Right cardiac atrium (tissue), 5 donors: ENCODE data around the gene HLTF. TPM values are rescaled to one million over a fixed set of nuclear protein-coding genes. Genes with fewer than 3 reads are reported as not detected.
A peak's percentile ranks its signal among the peaks of the same experiment; 100 is the strongest.

Experiments
- ATAC-seq, 2 donors: fragments of 200-7000 bp; cut with Tn5 transposase; one replicate each; pipeline versions ENCODE4 v1.8.0 to v1.9.1; 2020; ENCODE audit warnings: moderate library complexity in 2 of 2, mild to moderate bottlenecking in 1 of 2
- DNase-seq, 3 donors: peaks; one replicate each; pipeline ENCODE4 v3.0.0-alpha.2; 2020
- H3K27ac ChIP-seq: one replicate; pipeline ENCODE4 v1.5.1; 2013; ENCODE audit warnings: mild to moderate bottlenecking, low read length, control low read depth, moderate library complexity
- H3K27me3 ChIP-seq: one replicate; pipeline ENCODE4 v1.6.1; 2013; ENCODE audit not compliant: control insufficient read depth, insufficient read depth
- H3K4me1 ChIP-seq: one replicate; pipeline ENCODE4 v1.6.1; 2013; ENCODE audit warnings: low read length; ENCODE audit not compliant: control insufficient read depth, insufficient read depth
- H3K4me3 ChIP-seq: one replicate; pipeline ENCODE4 v1.5.1; 2013; ENCODE audit warnings: low read length, control low read depth
- H3K9me3 ChIP-seq: one replicate; pipeline ENCODE4 v1.6.1; 2013; ENCODE audit warnings: low read length; ENCODE audit not compliant: control insufficient read depth
- WGBS: extraction: QIAGEN DNeasy Blood & Tissue Kit; methylation state at CpG from one replicate; pipeline ENCODE4 v1.1.7; 2013; 5-methylcytosine and 5-hydroxymethylcytosine counted together
- intact Hi-C, 4 donors: fragments of 100-400 bp; cut with DNase I; formaldehyde crosslinking; loops; one replicate each; pipeline versions ENCODE4 v1.11.0 to v1.14.0; 2022 to 2023
- polyA plus RNA-seq: library from polyadenylated mRNA; stranded (reverse); fragments of 200-250 nt; gene quantifications from one replicate; pipeline ENCODE4 v1.2.3, GENCODE V29; 2013
- total RNA-seq, 4 donors: library from RNA; stranded (reverse); fragmentation: NEBNext Ultra II Directional; extraction: Animal tissue kit (Norgen Biotek cat#: 25700); gene quantifications; one replicate each; pipeline ENCODE4 v1.2.1, GENCODE V29; 2021
- donor health status: healthy with polysubstance abuse.
- donor health status: DM: no; HTN: yes; CAD: no.
- donor health status: DM: no; HTN: no; CAD: no.
- donor health status: DM: no; HTN: yes; CAD: no; lungs with severe emphysema.
- donor health status: DM: yes; HTN: yes; CAD: no.

HLTF gene
- total and polyA plus RNA-seq, 5 donors, result 9.8 to 33.1 (median 26.6) TPM

DNA sequence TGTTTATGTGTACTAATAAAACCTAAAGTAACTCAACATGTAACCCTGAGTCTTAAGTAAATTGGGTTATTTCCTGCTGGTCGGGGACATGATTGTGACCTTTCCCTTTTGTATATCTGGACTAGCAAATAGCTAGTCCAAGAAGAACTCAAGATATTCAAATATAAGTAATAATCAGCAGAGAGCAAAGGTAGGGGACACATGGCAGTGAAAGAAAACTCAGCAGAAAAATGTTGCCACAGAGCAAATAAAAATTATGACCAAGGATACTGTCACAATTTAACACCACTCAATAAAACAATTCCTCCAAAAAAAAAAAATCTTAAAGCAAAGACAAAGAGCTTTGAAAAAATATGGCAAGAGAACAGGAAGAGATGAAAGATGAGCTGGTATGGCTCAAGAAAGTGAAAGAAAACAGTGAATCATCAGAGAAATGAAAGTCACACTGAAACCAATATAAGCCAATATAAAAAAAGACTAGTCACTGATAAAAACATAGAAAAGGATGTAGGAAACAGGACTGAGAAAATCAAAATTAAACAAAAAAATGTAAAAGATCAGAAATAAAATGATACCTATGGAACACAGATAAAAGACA, 43.4 kb downstream of the HLTF start:
- Histone ChIP-seq H3K4me1 (no peaks in the 10 kb centered on the region), H3K27me3 (no peaks in the 10 kb centered on the region), H3K9me3 (no peaks in the 10 kb centered on the region), H3K4me3 (no peak overlapping the region), H3K27ac (no peak overlapping the region)
- intact Hi-C loops, result no loop called here
- WGBS, result 70% methylated on average over 1 of the region's 1 CpG
- DNase-seq (no peak), ATAC-seq (no peak)

DNA sequence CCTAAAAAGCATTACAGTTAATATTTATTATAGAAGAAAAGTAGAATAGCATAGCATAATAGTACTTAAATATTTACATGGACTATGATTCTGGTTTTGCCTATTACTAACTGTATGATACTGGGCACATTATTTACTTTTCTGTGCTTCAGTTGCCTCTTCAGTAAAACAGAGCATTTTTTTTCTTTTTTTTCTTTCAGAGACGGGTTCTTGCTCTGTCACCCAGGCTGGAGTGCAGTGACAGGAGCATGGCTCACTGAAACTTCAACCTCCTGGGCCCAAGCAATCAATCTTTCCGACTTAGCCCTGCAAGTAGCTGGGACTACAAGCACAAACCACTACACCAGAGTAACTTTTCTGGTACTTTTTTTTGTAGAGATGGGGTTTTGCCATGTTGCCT, 48.0 kb downstream of the HLTF start:
- no peak for ATAC-seq
- H3K9me3 ChIP-seq, result no peaks in the 10 kb centered on the region
- no peaks in the 10 kb centered on the region for H3K4me1 ChIP-seq
- no peak overlapping the region for H3K27ac ChIP-seq
- no peak overlapping the region for H3K4me3 ChIP-seq
- no peaks in the 10 kb centered on the region for H3K27me3 ChIP-seq
- DNase-seq, result no peak
- intact Hi-C loops, result no loop called here
- WGBS, result 83% methylated on average over 2 of the region's 2 CpGs

DNA sequence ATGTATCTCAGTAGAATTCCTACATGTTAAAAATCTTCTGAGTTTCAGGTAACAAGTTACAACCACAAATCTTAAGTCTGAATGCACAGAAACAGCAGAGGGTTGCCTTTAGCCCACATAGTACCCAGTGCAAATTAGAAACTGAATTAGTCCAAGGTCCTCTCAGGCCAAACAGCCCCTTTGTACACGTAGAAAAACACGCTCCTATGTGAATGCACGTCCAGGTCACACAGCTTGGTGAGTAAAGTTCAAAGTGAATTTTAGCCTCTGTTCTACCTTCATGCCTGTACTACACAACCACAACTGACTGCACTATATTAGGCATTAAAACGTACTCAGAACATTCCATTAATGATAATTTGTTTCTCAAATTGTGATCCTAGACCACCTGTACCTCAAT, 48.6 kb downstream of the HLTF start:
- Histone ChIP-seq H3K4me3 (no peak overlapping the region), H3K27me3 (no peaks in the 10 kb centered on the region), H3K4me1 (no peaks in the 10 kb centered on the region), H3K9me3 (no peaks in the 10 kb centered on the region), H3K27ac (no peak overlapping the region)
- DNase-seq (no peak), ATAC-seq (no peak)
- 93% methylated on average over 4 of the region's 4 CpGs for WGBS
- intact Hi-C loops, result no loop called here

DNA sequence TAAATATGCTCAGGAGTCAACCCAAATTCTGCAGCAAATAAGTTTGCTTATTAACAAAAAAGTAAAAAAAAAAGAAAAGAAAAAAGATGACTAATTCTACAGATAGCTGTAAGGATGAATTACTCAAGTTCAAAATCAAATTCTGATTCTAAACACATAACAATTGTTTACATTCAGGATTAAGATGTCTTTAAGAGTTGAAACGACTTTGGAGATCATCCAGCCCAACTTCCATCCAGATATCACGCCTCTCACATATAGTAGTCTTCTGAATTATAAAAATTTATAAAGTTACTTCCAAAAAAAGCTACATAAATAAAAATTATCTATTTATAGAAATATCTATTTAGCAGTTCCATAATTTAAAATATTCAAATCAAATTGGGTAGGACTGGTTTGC, 55.2 kb downstream of the HLTF start:
- DNase-seq, result no peak

GRCh38 chr3:149026718-149027117, 59.6 kb downstream of the HLTF start:
- 24% methylated on average over 4 of the region's 4 CpGs for WGBS
- Histone ChIP-seq H3K4me1 (peaks cover 2% of the 10 kb centered on the region), H3K27me3 (no peaks in the 10 kb centered on the region), H3K9me3 (no peaks in the 10 kb centered on the region), H3K27ac (no peak overlapping the region), H3K4me3 (no peak overlapping the region)
- DNase-seq (no peak), ATAC-seq (no peak)
- intact Hi-C loops, result no loop called here

More for the DNA sequence above, 55.2 kb downstream of the HLTF start:
- intact Hi-C loops, result no loop called here
- no peak overlapping the region for H3K27ac ChIP-seq
- no peaks in the 10 kb centered on the region for H3K27me3 ChIP-seq
- WGBS, result 79% methylated on average over 2 of the region's 2 CpGs
- H3K4me1 ChIP-seq, result no peaks in the 10 kb centered on the region
- no peaks in the 10 kb centered on the region for H3K9me3 ChIP-seq
- H3K4me3 ChIP-seq, result no peak overlapping the region
- ATAC-seq, result no peak

GRCh38 chr3:149023951-149024350, 62.4 kb downstream of the HLTF start:
- ATAC-seq (no peak), DNase-seq (no peak)
- intact Hi-C loops, result no loop called here
- Histone ChIP-seq H3K4me3 (no peak overlapping the region), H3K27me3 (no peaks in the 10 kb centered on the region), H3K27ac (no peak overlapping the region), H3K9me3 (no peaks in the 10 kb centered on the region), H3K4me1 (peaks cover 6% of the 10 kb centered on the region)
- WGBS, result 79% methylated on average over 3 of the region's 3 CpGs

- intact Hi-C loops, result no loop called here
- H3K27me3 ChIP-seq, result no peaks in the 10 kb centered on the region
- no peaks in the 10 kb centered on the region for H3K9me3 ChIP-seq
- 21% methylated on average over 1 of the region's 1 CpG for WGBS
- H3K27ac ChIP-seq, result no peak overlapping the region
- no peak for DNase-seq
- no peak for ATAC-seq
- H3K4me1 ChIP-seq, result peaks cover 11% of the 10 kb centered on the region
- H3K4me3 ChIP-seq, result no peak overlapping the region
Observed at GRCh38 chr3:149021830-149022229, 64.5 kb downstream of the HLTF start.

- peaks cover 13% of the 10 kb centered on the region for H3K4me1 ChIP-seq
- ATAC-seq, result no peak
- 56% methylated on average over 4 of the region's 4 CpGs for WGBS
- H3K9me3 ChIP-seq, result no peaks in the 10 kb centered on the region
- H3K4me3 ChIP-seq, result no peak overlapping the region
- intact Hi-C loops, result no loop called here
- DNase-seq, result no peak
- no peaks in the 10 kb centered on the region for H3K27me3 ChIP-seq
- H3K27ac ChIP-seq, result no peak overlapping the region
Observed at GRCh38 chr3:149020839-149021252, 65.5 kb downstream of the HLTF start.

GRCh38 chr3:149020196-149020838, 66.0 kb downstream of the HLTF start:
- DNase-seq (peak; percentile 36 to 87 (median 79)), ATAC-seq (peak; percentile 47 to 63)
- H3K4me3 ChIP-seq, result no peak overlapping the region
- intact Hi-C loops, result no loop called here
- H3K27me3 ChIP-seq, result no peaks in the 10 kb centered on the region
- peaks cover 13% of the 10 kb centered on the region for H3K4me1 ChIP-seq
- H3K27ac ChIP-seq, result no peak overlapping the region
- no peaks in the 10 kb centered on the region for H3K9me3 ChIP-seq
- WGBS, result 54% methylated on average over 3 of the region's 3 CpGs

GRCh38 chr3:149019580-149019979, 66.8 kb downstream of the HLTF start:
- ATAC-seq (no peak), DNase-seq (no peak)
- peak overlapping the region; percentile 57 for H3K27ac ChIP-seq
- H3K9me3 ChIP-seq, result no peaks in the 10 kb centered on the region
- intact Hi-C loops, result no loop called here
- peaks cover 13% of the 10 kb centered on the region for H3K4me1 ChIP-seq
- 90% methylated on average over 4 of the region's 4 CpGs for WGBS
- no peak overlapping the region for H3K4me3 ChIP-seq
- no peaks in the 10 kb centered on the region for H3K27me3 ChIP-seq

DNA sequence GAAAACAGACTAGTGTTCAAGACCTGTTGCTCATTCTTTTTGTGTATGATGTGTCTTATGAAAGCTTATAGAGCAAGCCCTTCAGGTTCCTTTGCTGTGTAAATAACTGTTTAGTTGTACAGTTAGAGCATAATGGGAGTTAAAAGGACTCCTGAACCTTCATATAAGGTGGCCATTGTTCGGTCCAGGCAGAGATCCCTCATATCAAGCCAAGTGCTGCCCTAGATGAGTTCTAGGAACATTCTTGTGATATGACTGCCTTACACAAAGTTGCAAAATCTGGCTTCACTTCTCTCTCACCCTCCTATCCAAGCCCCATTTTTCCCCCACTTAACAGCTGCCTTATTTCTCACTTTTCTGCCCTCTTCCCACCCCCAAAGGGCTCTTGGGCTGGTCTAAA, 68.1 kb downstream of the HLTF start:
- Histone ChIP-seq H3K4me1 (peaks cover 13% of the 10 kb centered on the region), H3K9me3 (no peaks in the 10 kb centered on the region), H3K4me3 (no peak overlapping the region), H3K27ac (peak overlapping the region; percentile 65), H3K27me3 (no peaks in the 10 kb centered on the region)
- DNase-seq, result no peak
- intact Hi-C loops, result no loop called here
- ATAC-seq, result peak; percentile 7 to 42
- 43% methylated on average over 1 of the region's 1 CpG for WGBS
